ENCODE data around the gene CMSS1.

DNA sequence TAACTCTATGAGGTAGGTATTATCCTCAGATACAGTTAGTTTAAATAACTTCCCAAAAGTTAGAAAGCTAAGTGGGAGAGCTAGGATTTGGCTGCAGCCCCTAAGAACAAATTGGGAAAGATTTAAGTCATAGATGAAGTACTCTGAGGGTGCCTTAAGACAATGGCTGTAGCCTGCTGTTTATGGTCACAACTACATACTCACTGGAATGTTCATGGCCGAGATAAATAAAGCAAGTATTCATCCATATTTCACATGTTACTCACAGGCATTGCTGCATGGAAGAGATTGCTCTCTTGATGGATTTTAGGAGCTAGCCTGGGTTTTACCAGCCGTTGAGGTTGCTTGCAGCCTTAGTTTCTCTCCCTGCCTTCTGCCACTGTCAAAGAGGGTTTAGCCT, 145.0 kb downstream of the CMSS1 start:
- TF ChIP-seq, protein P1, sequence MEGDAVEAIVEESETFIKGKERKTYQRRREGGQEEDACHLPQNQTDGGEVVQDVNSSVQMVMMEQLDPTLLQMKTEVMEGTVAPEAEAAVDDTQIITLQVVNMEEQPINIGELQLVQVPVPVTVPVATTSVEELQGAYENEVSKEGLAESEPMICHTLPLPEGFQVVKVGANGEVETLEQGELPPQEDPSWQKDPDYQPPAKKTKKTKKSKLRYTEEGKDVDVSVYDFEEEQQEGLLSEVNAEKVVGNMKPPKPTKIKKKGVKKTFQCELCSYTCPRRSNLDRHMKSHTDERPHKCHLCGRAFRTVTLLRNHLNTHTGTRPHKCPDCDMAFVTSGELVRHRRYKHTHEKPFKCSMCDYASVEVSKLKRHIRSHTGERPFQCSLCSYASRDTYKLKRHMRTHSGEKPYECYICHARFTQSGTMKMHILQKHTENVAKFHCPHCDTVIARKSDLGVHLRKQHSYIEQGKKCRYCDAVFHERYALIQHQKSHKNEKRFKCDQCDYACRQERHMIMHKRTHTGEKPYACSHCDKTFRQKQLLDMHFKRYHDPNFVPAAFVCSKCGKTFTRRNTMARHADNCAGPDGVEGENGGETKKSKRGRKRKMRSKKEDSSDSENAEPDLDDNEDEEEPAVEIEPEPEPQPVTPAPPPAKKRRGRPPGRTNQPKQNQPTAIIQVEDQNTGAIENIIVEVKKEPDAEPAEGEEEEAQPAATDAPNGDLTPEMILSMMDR (IDR thresholded peaks at IDR 0.05; ENCODE audit: low read length) = no peak
- TF ChIP-seq EZH2 (optimal IDR thresholded peaks at IDR 0.05; ENCODE audit: low read depth, low read length) = no peak
- no peak for TF ChIP-seq EZH2phosphoT487 (IDR thresholded peaks at IDR 0.05; ENCODE audit: low read length)

All from MM.1S (cell line).